ENCODE measurements around the gene C1R.

C1R gene

GRCh38 chr12:7079826-7080125, 12.5 kb downstream of the C1R start:
- H3K4me1 ChIP-seq (ENCODE audit: low read length): no peaks in the 10 kb centered on the region
- H3K4me2 ChIP-seq (ENCODE audit: low read depth, low read length): no peak overlapping the region
- no peak for DNase-seq
- H3K79me2 ChIP-seq (ENCODE audit: low read length): no peaks in the 10 kb centered on the region
- H3K36me3 ChIP-seq (replicated peaks; ENCODE audit: insufficient read depth, low read length): no peaks in the 10 kb centered on the region
- H3K9me3 ChIP-seq (replicated peaks; ENCODE audit: insufficient read depth, low read length): no peaks in the 10 kb centered on the region
- H2AFZ ChIP-seq (ENCODE audit: low read length): no peak overlapping the region
- H3F3A ChIP-seq (ENCODE audit: insufficient read depth, low read length): no peaks in the 10 kb centered on the region
- H3K4me3 ChIP-seq (ENCODE audit: low read length): no peak overlapping the region
- no peaks in the 10 kb centered on the region for H3K27me3 ChIP-seq (replicated peaks; ENCODE audit: insufficient read depth, low read length)
- no peaks in the 10 kb centered on the region for H4K20me1 ChIP-seq (ENCODE audit: insufficient read depth, low read length)
- no peak overlapping the region for H3K27ac ChIP-seq (ENCODE audit: low read length)
- no peak for TF ChIP-seq EZH2phosphoT487 (IDR thresholded peaks at IDR 0.05; ENCODE audit: low read length)
- no peak for TF ChIP-seq EZH2 (optimal IDR thresholded peaks at IDR 0.05; ENCODE audit: low read depth, low read length)
- no peak for TF ChIP-seq CTCF (IDR thresholded peaks at IDR 0.05; ENCODE audit: low read length)
- no peaks in the 10 kb centered on the region for H3K9me2 ChIP-seq (replicated peaks; ENCODE audit: insufficient read depth, low read length)
- no peak overlapping the region for H3K9ac ChIP-seq (ENCODE audit: low read length)

GRCh38 chr12:7078163-7078562, 14.1 kb downstream of the C1R start:
- H3F3A ChIP-seq (ENCODE audit: insufficient read depth, low read length): no peaks in the 10 kb centered on the region
- H3K4me1 ChIP-seq (ENCODE audit: low read length): no peaks in the 10 kb centered on the region
- no peak overlapping the region for H3K4me3 ChIP-seq (ENCODE audit: low read length)
- DNase-seq: no peak
- H3K9me2 ChIP-seq (replicated peaks; ENCODE audit: insufficient read depth, low read length): no peaks in the 10 kb centered on the region
- H2AFZ ChIP-seq (ENCODE audit: low read length): no peak overlapping the region
- no peak overlapping the region for H3K27ac ChIP-seq (ENCODE audit: low read length)
- no peaks in the 10 kb centered on the region for H3K27me3 ChIP-seq (replicated peaks; ENCODE audit: insufficient read depth, low read length)
- no peak overlapping the region for H3K4me2 ChIP-seq (ENCODE audit: low read depth, low read length)
- H3K9me3 ChIP-seq (replicated peaks; ENCODE audit: insufficient read depth, low read length): no peaks in the 10 kb centered on the region
- no peaks in the 10 kb centered on the region for H3K79me2 ChIP-seq (ENCODE audit: low read length)
- no peak overlapping the region for H3K9ac ChIP-seq (ENCODE audit: low read length)
- TF ChIP-seq CTCF (IDR thresholded peaks at IDR 0.05; ENCODE audit: low read length) (no peak), EZH2phosphoT487 (IDR thresholded peaks at IDR 0.05; ENCODE audit: low read length) (no peak), EZH2 (optimal IDR thresholded peaks at IDR 0.05; ENCODE audit: low read depth, low read length) (no peak)
- no peaks in the 10 kb centered on the region for H4K20me1 ChIP-seq (ENCODE audit: insufficient read depth, low read length)
- H3K36me3 ChIP-seq (replicated peaks; ENCODE audit: insufficient read depth, low read length): no peaks in the 10 kb centered on the region

- H3K36me3 ChIP-seq (replicated peaks; ENCODE audit: insufficient read depth, low read length): no peaks in the 10 kb centered on the region
- TF ChIP-seq EZH2 (optimal IDR thresholded peaks at IDR 0.05; ENCODE audit: low read depth, low read length): no peak
- no peak for TF ChIP-seq CTCF (IDR thresholded peaks at IDR 0.05; ENCODE audit: low read length)
- no peak for TF ChIP-seq EZH2phosphoT487 (IDR thresholded peaks at IDR 0.05; ENCODE audit: low read length)
- H4K20me1 ChIP-seq (ENCODE audit: insufficient read depth, low read length): no peaks in the 10 kb centered on the region
- H3K4me1 ChIP-seq (ENCODE audit: low read length): no peaks in the 10 kb centered on the region
- no peak overlapping the region for H2AFZ ChIP-seq (ENCODE audit: low read length)
- H3K27me3 ChIP-seq (replicated peaks; ENCODE audit: insufficient read depth, low read length): no peaks in the 10 kb centered on the region
- no peaks in the 10 kb centered on the region for H3F3A ChIP-seq (ENCODE audit: insufficient read depth, low read length)
- H3K9me2 ChIP-seq (replicated peaks; ENCODE audit: insufficient read depth, low read length): no peaks in the 10 kb centered on the region
- no peak overlapping the region for H3K9ac ChIP-seq (ENCODE audit: low read length)
- DNase-seq: no peak
- no peak overlapping the region for H3K27ac ChIP-seq (ENCODE audit: low read length)
- H3K79me2 ChIP-seq (ENCODE audit: low read length): no peaks in the 10 kb centered on the region
- no peak overlapping the region for H3K4me2 ChIP-seq (ENCODE audit: low read depth, low read length)
- H3K9me3 ChIP-seq (replicated peaks; ENCODE audit: insufficient read depth, low read length): no peaks in the 10 kb centered on the region
- no peak overlapping the region for H3K4me3 ChIP-seq (ENCODE audit: low read length)
Measured at GRCh38 chr12:7076493-7076892, 15.8 kb downstream of the C1R start.

Data from MM.1S (cell line).